NB4 (cell line): ENCODE measurements around the gene WDR45B.

Experiments used
- DNase-seq: peaks from one replicate; pipeline ENCODE4 v3.0.0; 2010; ENCODE audit warnings: low read depth
- H3K4me3 ChIP-seq: one replicate; pipeline ENCODE4 v1.5.1; 2011; ENCODE audit warnings: mild to moderate bottlenecking, low read depth, low read length, moderate library complexity
- MYC ChIP-seq: IDR thresholded peaks from 2 replicates; pipeline ENCODE4 v1.6.1; 2011; ENCODE audit warnings: low read depth, low read length
- POLR2A ChIP-seq: IDR thresholded peaks from 2 replicates; pipeline ENCODE4 v1.6.1; 2011; ENCODE audit warnings: mild to moderate bottlenecking; ENCODE audit not compliant: insufficient read length; ENCODE audit errors: extremely low read depth
- TF ChIP-seq, protein P1 (sequence below): IDR thresholded peaks from 2 replicates; pipeline ENCODE4 v1.6.1; 2011; ENCODE audit warnings: low read depth, low read length
- TF ChIP-seq, protein P2 (sequence below): IDR thresholded peaks from one replicate; pipeline ENCODE4 v1.5.1; 2012; ENCODE audit warnings: low read depth, low read length

The WDR45B gene

DNA sequence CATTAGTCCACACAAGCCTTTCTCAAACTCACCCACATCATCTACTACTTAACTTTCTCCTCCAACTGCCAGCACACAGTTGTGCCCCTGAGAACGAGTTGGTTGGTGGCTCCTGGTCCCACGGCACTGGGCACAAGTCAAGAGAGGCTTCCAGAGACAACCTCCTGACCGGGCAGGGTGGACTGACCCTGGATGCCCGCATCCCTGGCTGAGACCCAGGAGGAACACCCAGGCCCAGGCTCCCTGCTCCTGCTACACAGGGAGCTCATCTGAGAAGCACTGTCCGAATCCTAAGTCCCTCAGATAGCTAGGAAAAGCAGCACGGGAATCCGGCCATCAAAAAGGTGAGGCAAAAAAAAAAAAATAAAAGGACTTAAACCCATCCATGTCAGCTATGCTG is 29.0 kb downstream of the WDR45B start:
- TF ChIP-seq, protein P1, sequence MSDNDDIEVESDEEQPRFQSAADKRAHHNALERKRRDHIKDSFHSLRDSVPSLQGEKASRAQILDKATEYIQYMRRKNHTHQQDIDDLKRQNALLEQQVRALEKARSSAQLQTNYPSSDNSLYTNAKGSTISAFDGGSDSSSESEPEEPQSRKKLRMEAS: no peak
- no peak for TF ChIP-seq MYC
- TF ChIP-seq, protein P2, sequence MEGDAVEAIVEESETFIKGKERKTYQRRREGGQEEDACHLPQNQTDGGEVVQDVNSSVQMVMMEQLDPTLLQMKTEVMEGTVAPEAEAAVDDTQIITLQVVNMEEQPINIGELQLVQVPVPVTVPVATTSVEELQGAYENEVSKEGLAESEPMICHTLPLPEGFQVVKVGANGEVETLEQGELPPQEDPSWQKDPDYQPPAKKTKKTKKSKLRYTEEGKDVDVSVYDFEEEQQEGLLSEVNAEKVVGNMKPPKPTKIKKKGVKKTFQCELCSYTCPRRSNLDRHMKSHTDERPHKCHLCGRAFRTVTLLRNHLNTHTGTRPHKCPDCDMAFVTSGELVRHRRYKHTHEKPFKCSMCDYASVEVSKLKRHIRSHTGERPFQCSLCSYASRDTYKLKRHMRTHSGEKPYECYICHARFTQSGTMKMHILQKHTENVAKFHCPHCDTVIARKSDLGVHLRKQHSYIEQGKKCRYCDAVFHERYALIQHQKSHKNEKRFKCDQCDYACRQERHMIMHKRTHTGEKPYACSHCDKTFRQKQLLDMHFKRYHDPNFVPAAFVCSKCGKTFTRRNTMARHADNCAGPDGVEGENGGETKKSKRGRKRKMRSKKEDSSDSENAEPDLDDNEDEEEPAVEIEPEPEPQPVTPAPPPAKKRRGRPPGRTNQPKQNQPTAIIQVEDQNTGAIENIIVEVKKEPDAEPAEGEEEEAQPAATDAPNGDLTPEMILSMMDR: no peak
- no peak for TF ChIP-seq POLR2A
- H3K4me3 ChIP-seq: no peak overlapping the region
- no peak for DNase-seq

DNA sequence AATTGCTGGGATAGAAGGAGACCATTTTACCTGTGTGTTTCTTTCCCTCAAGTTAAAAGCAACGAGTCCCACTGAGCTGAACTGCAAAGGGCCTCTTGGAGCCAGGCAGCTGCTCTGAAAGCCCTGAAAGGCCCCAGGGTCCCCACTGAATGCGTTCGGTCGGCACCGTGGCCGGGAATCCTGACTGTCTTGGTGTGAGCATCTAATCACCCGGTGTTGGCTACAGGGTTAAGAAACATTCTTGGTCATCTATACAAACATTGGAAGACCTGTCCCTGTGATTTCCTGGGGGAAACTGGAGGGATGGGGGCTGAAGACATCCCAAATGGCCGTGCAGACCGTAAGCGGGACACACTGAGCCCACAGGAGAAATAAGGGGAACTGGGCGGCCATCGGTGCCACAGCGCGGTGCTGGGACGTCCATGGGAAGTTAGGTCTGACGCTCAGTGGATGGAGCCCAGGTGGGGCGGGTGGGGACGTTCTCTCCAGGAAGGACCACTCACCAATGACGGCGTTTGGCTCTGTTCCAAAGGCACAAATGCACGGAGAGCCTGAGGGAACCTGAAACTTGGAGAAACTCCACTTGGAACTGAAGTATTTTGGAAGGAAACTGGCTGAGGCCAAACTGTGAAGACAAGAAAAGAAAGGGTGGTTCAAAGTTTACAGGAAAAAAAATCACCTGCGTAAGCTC is 32.1 kb downstream of the WDR45B start:
- TF ChIP-seq, protein P2: no peak
- no peak for TF ChIP-seq MYC
- TF ChIP-seq POLR2A: no peak
- TF ChIP-seq, protein P1: no peak
- no peak for DNase-seq
- no peak overlapping the region for H3K4me3 ChIP-seq

DNA sequence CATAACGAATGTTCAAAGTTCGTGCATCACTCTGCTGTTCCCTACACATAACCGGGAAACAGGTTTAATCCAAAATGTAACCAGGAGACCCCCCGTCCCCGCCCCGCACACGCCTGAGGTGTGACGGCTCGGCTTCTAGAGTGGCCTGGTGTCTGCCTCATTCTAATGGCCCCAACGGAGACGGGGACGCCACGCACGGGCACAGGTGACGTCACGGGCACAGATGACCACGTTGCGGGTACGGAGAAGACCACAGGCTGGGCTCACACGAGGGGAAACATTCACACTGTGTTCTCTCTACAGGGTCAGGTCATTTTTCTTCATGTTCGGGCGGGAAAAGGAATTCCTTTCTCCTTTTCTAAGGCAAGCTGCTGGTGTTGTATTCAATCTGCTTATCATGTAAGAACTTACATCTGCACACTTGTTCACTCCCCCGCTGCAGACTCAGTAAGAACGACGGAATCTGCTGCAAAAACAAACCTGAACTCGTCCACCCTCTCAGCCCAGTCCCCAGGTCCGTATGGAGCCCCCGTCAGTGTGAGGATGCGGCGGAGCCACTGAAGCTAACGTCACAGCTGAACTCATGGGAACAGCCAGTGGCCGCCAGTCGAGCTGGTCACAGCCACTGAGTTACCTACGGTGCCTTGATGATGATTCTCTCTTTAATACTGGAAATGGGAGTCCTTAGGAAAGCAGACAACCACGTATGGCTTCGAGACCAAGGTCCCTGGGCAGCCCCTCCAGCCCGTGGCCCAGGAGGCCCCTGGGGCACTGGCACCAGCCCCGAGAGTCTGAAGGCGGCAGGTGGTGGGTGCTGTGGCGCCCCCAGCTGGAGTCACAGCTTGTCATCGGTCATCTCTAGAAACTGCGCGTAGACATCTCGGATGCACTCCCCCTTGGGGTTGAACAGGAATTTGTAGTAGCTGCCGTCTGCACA is 32.9 kb downstream of the WDR45B start:
- peak; percentile 26 for DNase-seq
- H3K4me3 ChIP-seq: no peak overlapping the region
- TF ChIP-seq, protein P1: no peak
- TF ChIP-seq, protein P2: no peak
- no peak for TF ChIP-seq POLR2A
- TF ChIP-seq MYC: no peak

DNA sequence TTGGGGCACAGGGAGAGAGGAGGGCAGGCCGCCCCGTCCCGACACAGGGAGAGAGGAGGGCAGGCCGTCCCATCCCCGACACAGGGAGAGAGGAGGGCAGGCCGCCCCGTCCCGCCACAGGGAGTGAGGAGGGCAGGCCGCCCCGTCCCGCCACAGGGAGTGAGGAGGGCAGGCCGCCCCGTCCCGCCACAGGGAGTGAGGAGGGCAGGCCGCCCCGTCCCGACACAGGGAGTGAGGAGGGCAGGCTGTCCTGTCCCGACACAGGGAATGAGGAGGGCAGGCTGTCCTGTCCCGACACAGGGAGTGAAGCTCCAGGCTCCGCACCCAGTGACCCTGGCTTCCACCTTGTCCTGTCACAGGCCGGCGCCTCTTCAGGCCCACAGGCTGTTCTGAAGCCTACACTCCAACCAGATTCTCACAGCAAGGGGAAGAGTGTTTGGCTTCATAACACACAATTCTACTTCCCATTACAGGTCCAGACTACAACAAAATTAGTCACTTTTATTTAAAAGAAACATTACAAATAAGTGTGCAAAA is 34.1 kb downstream of the WDR45B start:
- TF ChIP-seq, protein P2: no peak
- TF ChIP-seq, protein P1: no peak
- TF ChIP-seq POLR2A (no peak), MYC (no peak)
- no peak overlapping the region for H3K4me3 ChIP-seq
- no peak for DNase-seq

DNA sequence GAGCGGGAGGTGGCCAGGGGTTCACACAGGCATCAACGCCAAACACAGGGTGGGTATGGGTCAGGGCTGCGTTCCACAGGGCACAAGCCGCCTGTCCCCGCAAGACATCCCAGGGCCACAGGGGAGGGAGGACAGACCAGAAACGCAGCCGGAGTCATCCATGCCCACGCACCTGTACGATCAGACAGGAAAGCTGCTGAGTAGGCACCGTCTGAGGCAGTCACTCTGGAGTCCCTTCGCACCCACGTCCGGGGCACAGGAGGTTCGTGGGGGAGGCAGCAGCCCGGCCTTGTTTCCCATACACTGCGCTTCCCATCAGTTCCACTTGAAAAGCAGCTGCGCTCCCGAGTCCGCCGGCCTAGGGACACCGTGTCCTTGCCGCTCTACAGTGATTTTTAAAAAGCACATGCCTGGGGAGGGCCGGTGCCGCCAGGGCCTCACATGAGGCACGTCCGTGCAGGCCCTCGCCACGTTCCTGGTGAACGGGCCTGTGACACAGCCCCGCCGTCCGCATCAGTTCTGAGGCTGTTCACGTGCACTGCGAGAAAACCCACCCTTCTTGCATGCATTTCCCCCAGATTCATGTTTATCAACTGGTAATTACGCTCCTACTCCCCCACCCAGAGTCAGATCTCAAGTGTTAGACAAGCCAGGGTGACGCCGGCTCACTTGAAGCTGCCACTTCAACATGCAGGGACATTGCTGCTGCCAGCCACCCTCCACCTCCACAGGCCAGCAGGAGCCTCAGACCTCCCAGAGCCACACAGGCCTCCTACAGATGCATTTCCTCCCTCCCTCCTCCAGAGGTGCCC is 34.8 kb downstream of the WDR45B start:
- no peak overlapping the region for H3K4me3 ChIP-seq
- DNase-seq: no peak
- TF ChIP-seq POLR2A (no peak), MYC (no peak)
- TF ChIP-seq, protein P2: no peak
- TF ChIP-seq, protein P1: no peak
